Articular chondrocyte of knee joint (primary cell): ENCODE measurements around the gene NBEAL2. TPM values are rescaled to one million over a fixed set of nuclear protein-coding genes. Genes with fewer than 3 reads are reported as not detected.

Experiments
- small RNA-seq: library from RNA; depleted of rRNA; stranded (forward); fragments of <200 nt; gene quantifications from one replicate; pipeline ENCODE3, GENCODE V24; 2012
- total RNA-seq: library from RNA; depleted of rRNA; stranded (reverse); fragments of >200 nt; gene quantifications from 2 replicates; pipeline ENCODE4 v1.2.3, GENCODE V29; 2012

The NBEAL2 gene
- 2.7 and 3.7 TPM in 2 replicates for total RNA-seq

GRCh38 chr3:46978985-46979944 is at the start of gene NBEAL2:
Gene NBEAL2, plus strand, starts transcription at chr3:46979666. Its CDS starts 196 bp downstream, at chr3:46979862.

GRCh38 chr3:46976326-46977190 is 2.9 kb upstream of the NBEAL2 start, which contains the start of gene CCDC12:
Gene CCDC12, minus strand, starts transcription at chr3:46976745. Its CDS starts 13 bp downstream, at chr3:46976732.

Small RNAs within 50 kb of the gene (small RNA-seq; reads per million reads assigned to genes)
- not detected for gene MRPL57P3

Other genes starting within 250 kb of the NBEAL2 start
- 0.65 TPM in 1 of 2 replicates, not detected in the other for gene MYL3, start 116.2 kb upstream of the NBEAL2 start, total RNA-seq
- 1.8 and 3.0 TPM in 2 replicates for gene PTH1R, start 101.9 kb upstream of the NBEAL2 start, total RNA-seq
- 17.6 and 22.5 TPM in 2 replicates for gene CCDC12, start 2.9 kb upstream of the NBEAL2 start, total RNA-seq
- 43.5 and 47.1 TPM in 2 replicates for gene SETD2, start 184.4 kb downstream of the NBEAL2 start, total RNA-seq